CD4-positive, CD25-positive, alpha-beta regulatory T cell (primary cell): ENCODE measurements around the gene CRYBG2. TPM values are rescaled to one million over a fixed set of nuclear protein-coding genes. Genes with fewer than 3 reads are reported as not detected.
A peak's percentile ranks its signal among the peaks of the same experiment; 100 is the strongest.

ENCODE experiments used
- ATAC-seq, 2 donors: fragments of 150-1000 bp; cut with Tn5 transposase; one replicate each; pipeline ENCODE4 v1.10.0; 2021; ENCODE audit warnings: low read depth in 2 of 2, moderate number of reproducible peaks in 2 of 2, moderate library complexity in 1 of 2
- DNase-seq, 3 donors: peaks; one replicate each; pipeline versions ENCODE4 v3.0.0 to v3.0.0-alpha.2; 2012 to 2022; ENCODE audit warnings: mixed read lengths in 1 of 3
- H3K27ac ChIP-seq: one replicate; pipeline ENCODE4 v1.7.0; 2013; ENCODE audit warnings: mild to moderate bottlenecking, low read length; ENCODE audit not compliant: insufficient read depth, poor library complexity, severe bottlenecking
- H3K27me3 ChIP-seq: one replicate; pipeline ENCODE4 v1.7.0; 2013; ENCODE audit warnings: low read length; ENCODE audit not compliant: control insufficient read depth, insufficient read depth
- H3K36me3 ChIP-seq: one replicate; pipeline ENCODE4 v1.7.0; 2013; ENCODE audit warnings: mild to moderate bottlenecking, low read length, moderate library complexity; ENCODE audit not compliant: control insufficient read depth, insufficient read depth
- H3K4me1 ChIP-seq: 2 replicates; pipeline ENCODE4 v1.7.0; 2013; ENCODE audit warnings: mild to moderate bottlenecking, low read length; ENCODE audit not compliant: insufficient read depth, control insufficient read depth, poor library complexity, severe bottlenecking
- H3K4me3 ChIP-seq: one replicate; pipeline ENCODE4 v1.7.0; 2013; ENCODE audit warnings: low read depth, mild to moderate bottlenecking, low read length, moderate library complexity
- H3K9me3 ChIP-seq, 2 experiments: 1 replicate in 1 of 2; 2 replicates in 1 of 2; pipeline ENCODE4 v1.7.0; 2013; ENCODE audit warnings: low read length in 2 of 2, mild to moderate bottlenecking in 1 of 2, moderate library complexity in 1 of 2; ENCODE audit not compliant: control insufficient read depth in 2 of 2
- H3K27ac Mint-ChIP-seq, 3 donors: one replicate each; pipeline ENCODE4 v1.8.0; 2020 to 2022; ENCODE audit warnings: mild to moderate bottlenecking in 3 of 3, mixed read lengths in 3 of 3, moderate library complexity in 2 of 3
- H3K27me3 Mint-ChIP-seq: one replicate; pipeline ENCODE4 v1.8.0; 2022; ENCODE audit warnings: mild to moderate bottlenecking, mixed read lengths
- H3K36me3 Mint-ChIP-seq: one replicate; pipeline ENCODE4 v1.8.0; 2020; ENCODE audit warnings: mixed read lengths
- H3K4me1 Mint-ChIP-seq, 4 donors: one replicate each; pipeline ENCODE4 v1.8.0; 2020 to 2022; ENCODE audit warnings: mixed read lengths in 4 of 4, mild to moderate bottlenecking in 1 of 4
- H3K4me3 Mint-ChIP-seq, 4 donors: one replicate each; pipeline ENCODE4 v1.8.0; 2020 to 2022; ENCODE audit warnings: mild to moderate bottlenecking in 4 of 4, mixed read lengths in 4 of 4, moderate library complexity in 3 of 4
- H3K9me3 Mint-ChIP-seq, 7 donors: one replicate each; pipeline ENCODE4 v1.8.0; 2020 to 2022; ENCODE audit warnings: mixed read lengths in 7 of 7, mild to moderate bottlenecking in 3 of 7, moderate library complexity in 2 of 7
- polyA plus RNA-seq, 4 donors: library from polyadenylated mRNA; unstranded; fragments of 300-500 nt; fragmentation: Illumina TruSeq; gene quantifications; one replicate each; pipeline ENCODE4 v1.2.3, GENCODE V29; 2021
- total RNA-seq: library from RNA; stranded (reverse); gene quantifications from one replicate; pipeline ENCODE4 v1.2.3, GENCODE V29; 2022

CRYBG2 gene
- total and polyA plus RNA-seq, 5 donors from 2014 or later = 1.0 to 2.3 (median 1.7) TPM; not detected in 1

- peaks cover 23% of the 10 kb centered on the region for H3K36me3 Mint-ChIP-seq
- Histone ChIP-seq H3K4me1 (peaks cover 98% of the 10 kb centered on the region), H3K27me3 (no peaks in the 10 kb centered on the region), H3K4me3 (peak overlapping the region; percentile 64), H3K9me3 (no peaks in the 10 kb centered on the region), H3K27ac (peak overlapping the region; percentile 93), H3K36me3 (peaks cover 13% of the 10 kb centered on the region)
- no peaks in the 10 kb centered on the region for H3K27me3 Mint-ChIP-seq
- ATAC-seq (peak; percentile 73 to 78), DNase-seq (peak; percentile 88 to 98 (median 88))
- peak overlapping the region; percentile 96 to 100 (median 99) for H3K27ac Mint-ChIP-seq
- H3K4me3 Mint-ChIP-seq = peak overlapping the region; percentile 85 to 94 (median 87)
- H3K4me1 Mint-ChIP-seq = peaks cover 19 to 91% (median 68%) of the 10 kb centered on the region in 4 donors
- H3K9me3 Mint-ChIP-seq = no peaks in the 10 kb centered on the region
Observed at GRCh38 chr1:26284597-26285347, 69.2 kb downstream of the CRYBG2 start.

GRCh38 chr1:26283871-26284596 lies 69.9 kb downstream of the CRYBG2 start:
- peaks cover 97% of the 10 kb centered on the region for H3K4me1 ChIP-seq
- H3K9me3 ChIP-seq = no peaks in the 10 kb centered on the region
- H3K9me3 Mint-ChIP-seq = no peaks in the 10 kb centered on the region
- ATAC-seq (no peak), DNase-seq (no peak)
- peaks cover 13% of the 10 kb centered on the region for H3K36me3 ChIP-seq
- H3K27ac Mint-ChIP-seq = peak overlapping the region; percentile 96 to 100 (median 99)
- H3K4me3 ChIP-seq = peak overlapping the region; percentile 64
- H3K36me3 Mint-ChIP-seq = peaks cover 23% of the 10 kb centered on the region
- no peaks in the 10 kb centered on the region for H3K27me3 ChIP-seq
- peak overlapping the region; percentile 93 for H3K27ac ChIP-seq
- H3K4me1 Mint-ChIP-seq = peaks cover 19 to 91% (median 63%) of the 10 kb centered on the region in 4 donors
- H3K4me3 Mint-ChIP-seq = peak overlapping the region; percentile 85 to 94 (median 91)
- H3K27me3 Mint-ChIP-seq = no peaks in the 10 kb centered on the region

- peaks cover 13% of the 10 kb centered on the region for H3K36me3 ChIP-seq
- DNase-seq (no peak), ATAC-seq (no peak)
- peak overlapping the region; percentile 93 for H3K27ac ChIP-seq
- H3K4me1 ChIP-seq = peaks cover 97% of the 10 kb centered on the region
- peak overlapping the region; percentile 34 for H3K4me3 ChIP-seq
- Mint-ChIP-seq H3K4me1 (peaks cover 20 to 91% (median 62%) of the 10 kb centered on the region in 4 donors), H3K9me3 (no peaks in the 10 kb centered on the region), H3K4me3 (peak overlapping the region; percentile 84 to 96 (median 91)), H3K36me3 (peaks cover 23% of the 10 kb centered on the region), H3K27ac (peak overlapping the region; percentile 96 to 100 (median 99)), H3K27me3 (no peaks in the 10 kb centered on the region)
- no peaks in the 10 kb centered on the region for H3K9me3 ChIP-seq
- H3K27me3 ChIP-seq = no peaks in the 10 kb centered on the region
Observed at GRCh38 chr1:26283279-26283853, 70.6 kb downstream of the CRYBG2 start.

GRCh38 chr1:26282401-26282918 lies 71.5 kb downstream of the CRYBG2 start:
- H3K27me3 ChIP-seq = no peaks in the 10 kb centered on the region
- peak overlapping the region; percentile 93 for H3K27ac ChIP-seq
- no peak overlapping the region for H3K4me3 ChIP-seq
- DNase-seq (no peak), ATAC-seq (no peak)
- peak overlapping the region; percentile 84 to 96 (median 91) for H3K4me3 Mint-ChIP-seq
- H3K36me3 Mint-ChIP-seq = peaks cover 23% of the 10 kb centered on the region
- H3K9me3 ChIP-seq = no peaks in the 10 kb centered on the region
- H3K9me3 Mint-ChIP-seq = no peaks in the 10 kb centered on the region
- peak overlapping the region; percentile 96 to 100 (median 99) for H3K27ac Mint-ChIP-seq
- H3K27me3 Mint-ChIP-seq = no peaks in the 10 kb centered on the region
- H3K4me1 ChIP-seq = peaks cover 97% of the 10 kb centered on the region
- peaks cover 14 to 90% (median 55%) of the 10 kb centered on the region in 4 donors for H3K4me1 Mint-ChIP-seq
- H3K36me3 ChIP-seq = peaks cover 13% of the 10 kb centered on the region

- H3K27ac ChIP-seq = peak overlapping the region; percentile 93
- H3K9me3 ChIP-seq = no peaks in the 10 kb centered on the region
- no peaks in the 10 kb centered on the region for H3K27me3 Mint-ChIP-seq
- no peaks in the 10 kb centered on the region for H3K27me3 ChIP-seq
- H3K4me3 Mint-ChIP-seq = peak overlapping the region; percentile 91 to 96 (median 93)
- DNase-seq (no peak), ATAC-seq (no peak)
- peaks cover 22% of the 10 kb centered on the region for H3K36me3 Mint-ChIP-seq
- peaks cover 97% of the 10 kb centered on the region for H3K4me1 ChIP-seq
- H3K27ac Mint-ChIP-seq = peak overlapping the region; percentile 82 to 99 (median 96)
- H3K4me1 Mint-ChIP-seq = peaks cover 11 to 90% (median 54%) of the 10 kb centered on the region in 4 donors
- H3K9me3 Mint-ChIP-seq = no peaks in the 10 kb centered on the region
- peak overlapping the region; percentile 77 for H3K4me3 ChIP-seq
- peaks cover 16% of the 10 kb centered on the region for H3K36me3 ChIP-seq
Observed at GRCh38 chr1:26281971-26282370, 72.0 kb downstream of the CRYBG2 start.

- Histone ChIP-seq H3K4me3 (peak overlapping the region; percentile 77), H3K27ac (peak overlapping the region; percentile 93), H3K27me3 (no peaks in the 10 kb centered on the region), H3K9me3 (no peaks in the 10 kb centered on the region), H3K36me3 (peaks cover 18% of the 10 kb centered on the region), H3K4me1 (peaks cover 97% of the 10 kb centered on the region)
- H3K4me1 Mint-ChIP-seq = peaks cover 14 to 90% (median 57%) of the 10 kb centered on the region in 4 donors
- DNase-seq = no peak
- peak overlapping the region; percentile 82 to 96 (median 95) for H3K27ac Mint-ChIP-seq
- no peak for ATAC-seq
- H3K9me3 Mint-ChIP-seq = no peaks in the 10 kb centered on the region
- H3K36me3 Mint-ChIP-seq = peaks cover 25% of the 10 kb centered on the region
- no peaks in the 10 kb centered on the region for H3K27me3 Mint-ChIP-seq
- peak overlapping the region; percentile 91 to 96 (median 93) for H3K4me3 Mint-ChIP-seq
Observed at GRCh38 chr1:26281091-26281958, 72.6 kb downstream of the CRYBG2 start.
